Endothelial cell of umbilical vein (primary cell): ENCODE results near the gene PPP2R2C.

Source experiments
- CTCF ChIP-seq, 2 donors: IDR thresholded peaks; 1 replicate in 1 of 2; 2 replicates in 1 of 2; pipeline ENCODE4 v1.5.1; 2011; ENCODE audit warnings: low read length in 2 of 2, mild to moderate bottlenecking in 2 of 2, moderate library complexity in 2 of 2, control low read depth in 1 of 2, inconsistent platforms in 1 of 2, low read depth in 1 of 2; ENCODE audit not compliant: insufficient read depth in 1 of 2; ENCODE audit errors: extremely low read depth in 1 of 2
- EZH2 ChIP-seq: IDR thresholded peaks from 2 replicates; pipeline ENCODE4 v1.6.1; 2012; ENCODE audit warnings: borderline replicate concordance, low read depth, mild to moderate bottlenecking, moderate library complexity, low read length, inconsistent platforms; ENCODE audit not compliant: severe bottlenecking
- MAX ChIP-seq: IDR thresholded peaks from 2 replicates; pipeline ENCODE4 v1.6.1; 2011; ENCODE audit not compliant: insufficient read depth, insufficient read length
- POLR2A ChIP-seq: IDR thresholded peaks from 2 replicates; pipeline ENCODE4 v1.6.1; 2012; ENCODE audit warnings: low read depth, mild to moderate bottlenecking, control low read depth, low read length

- TF ChIP-seq CTCF (IDR thresholded peaks at IDR 0.05; ENCODE audit: extremely low read depth in 1 of 2, insufficient read depth in 1 of 2, low read depth in 1 of 2, low read length in 2 of 2) (no peak), POLR2A (no peak), MAX (no peak), EZH2 (no peak)
These were observed 121.0 kb downstream of the PPP2R2C start for GRCh38 chr4:6351246-6352000.
